ENCODE measurements around the gene PTPRB. TPM values are rescaled to one million over a fixed set of nuclear protein-coding genes. Genes with fewer than 3 reads are reported as not detected.
"Not testable (repeated sequence)": the region's sequence is repeated elsewhere in the genome, so short reads cannot be mapped to it uniquely, and the experiment has no call there.

PTPRB gene
- total RNA-seq, 2 donors from 2014 or later = not detected

DNA sequence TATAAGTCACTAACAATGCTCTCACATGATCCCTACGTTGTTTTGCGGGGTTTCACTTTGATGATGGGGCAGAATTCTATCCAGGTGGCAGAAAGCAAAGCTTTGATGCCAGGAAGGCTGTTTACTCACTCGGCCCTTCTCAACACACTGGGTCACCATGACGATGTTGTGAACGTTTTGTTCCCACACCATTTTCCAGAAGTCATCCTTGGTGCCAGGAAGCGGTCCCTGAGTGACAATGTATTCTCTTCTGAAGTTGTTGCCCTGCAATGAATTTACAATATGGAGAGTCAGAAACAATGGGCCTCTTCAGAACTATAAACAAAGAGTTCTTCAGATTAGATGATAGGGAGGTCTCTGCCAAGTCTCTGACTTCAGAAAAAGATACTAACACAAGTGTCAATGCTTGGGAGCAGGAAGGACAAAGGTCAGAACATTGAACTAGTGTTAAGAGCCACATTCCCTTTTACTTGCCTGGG, 101.3 kb downstream of the PTPRB start:
- no peak overlapping the region for H3K27ac Mint-ChIP-seq
- no peak overlapping the region for H3K4me3 Mint-ChIP-seq
- no peaks in the 10 kb centered on the region for H3K36me3 Mint-ChIP-seq (ENCODE audit: low read depth)
- DNase-seq (no peak), ATAC-seq (no peak)
- H3K9me3 ChIP-seq (ENCODE audit: control insufficient read depth, low read length, poor library complexity, severe bottlenecking) = no peaks in the 10 kb centered on the region
- no peaks in the 10 kb centered on the region for H3K4me1 Mint-ChIP-seq
- peaks cover 8% of the 10 kb centered on the region for H3K27me3 Mint-ChIP-seq

DNA sequence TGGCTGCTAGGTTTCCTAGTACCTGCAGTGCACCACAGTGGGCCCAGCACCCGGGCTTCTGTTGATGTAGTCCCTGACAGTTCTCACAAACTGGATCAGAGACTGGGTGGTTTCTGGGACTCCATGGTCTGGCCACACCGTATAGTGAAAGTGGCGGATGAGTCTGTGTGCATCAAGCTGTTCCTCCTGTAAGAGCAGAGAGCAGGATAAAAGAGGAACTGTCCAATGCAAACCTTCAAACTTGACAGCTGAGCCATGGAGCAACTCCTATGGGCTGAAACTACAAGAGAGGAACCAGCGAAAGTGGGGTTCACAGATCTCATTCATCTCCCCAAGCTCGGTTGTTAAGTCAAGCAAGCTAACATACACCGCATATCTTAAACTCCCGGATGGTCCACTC, 102.8 kb downstream of the PTPRB start:
- no peaks in the 10 kb centered on the region for H3K9me3 ChIP-seq (ENCODE audit: control insufficient read depth, low read length, poor library complexity, severe bottlenecking)
- H3K27ac Mint-ChIP-seq = no peak overlapping the region
- H3K4me3 Mint-ChIP-seq = no peak overlapping the region
- DNase-seq (no peak), ATAC-seq (no peak)
- no peaks in the 10 kb centered on the region for H3K36me3 Mint-ChIP-seq (ENCODE audit: low read depth)
- H3K4me1 Mint-ChIP-seq = no peaks in the 10 kb centered on the region
- H3K27me3 Mint-ChIP-seq = peaks cover under 1% of the 10 kb centered on the region

DNA sequence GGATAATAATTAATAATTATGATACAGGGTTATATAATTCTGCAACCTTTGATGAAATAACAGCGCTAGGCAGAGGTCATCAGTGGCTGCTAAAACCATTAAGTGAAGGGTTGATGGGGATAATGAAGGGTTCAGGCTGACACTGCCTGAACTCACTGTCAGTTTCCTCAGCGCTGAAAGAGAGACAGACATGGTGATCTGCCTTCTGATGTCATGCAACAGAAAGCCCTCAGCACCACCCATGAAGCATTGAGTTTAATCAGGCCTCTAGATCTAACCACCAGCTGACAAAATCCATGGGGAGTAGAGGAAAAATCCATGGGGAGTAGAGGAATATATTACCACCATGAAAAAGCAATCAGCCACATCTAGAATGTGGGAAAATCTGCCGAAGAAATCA, 107.6 kb downstream of the PTPRB start:
- no peak overlapping the region for H3K27ac Mint-ChIP-seq
- DNase-seq (no peak), ATAC-seq (no peak)
- H3K27me3 Mint-ChIP-seq = peaks cover 5% of the 10 kb centered on the region
- no peaks in the 10 kb centered on the region for H3K36me3 Mint-ChIP-seq (ENCODE audit: low read depth)
- H3K4me3 Mint-ChIP-seq = no peak overlapping the region
- no peaks in the 10 kb centered on the region for H3K9me3 ChIP-seq (ENCODE audit: control insufficient read depth, low read length, poor library complexity, severe bottlenecking)
- no peaks in the 10 kb centered on the region for H3K4me1 Mint-ChIP-seq

DNA sequence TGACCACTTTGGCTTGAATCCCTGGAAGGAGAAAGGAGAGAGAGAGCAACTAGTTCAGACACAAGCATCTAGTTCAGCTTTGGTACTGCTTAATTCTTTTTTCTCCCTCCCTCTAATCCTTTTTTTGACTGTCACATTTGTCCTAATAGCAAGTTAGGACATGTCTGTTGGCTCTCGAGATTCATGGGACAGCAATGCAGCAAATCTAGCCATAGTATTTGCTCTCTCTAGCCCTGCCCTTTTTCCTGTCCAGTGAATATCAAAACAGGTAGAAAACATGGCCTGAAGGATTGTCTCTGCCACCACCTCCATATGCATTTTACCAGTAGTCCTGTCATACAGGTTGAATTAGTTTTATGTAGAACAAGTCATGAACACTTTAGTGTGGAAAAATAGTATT, 116.4 kb downstream of the PTPRB start:
- no peaks in the 10 kb centered on the region for H3K36me3 Mint-ChIP-seq (ENCODE audit: low read depth)
- H3K4me3 Mint-ChIP-seq = no peak overlapping the region
- ATAC-seq (no peak), DNase-seq (no peak)
- H3K27me3 Mint-ChIP-seq = peaks cover 15% of the 10 kb centered on the region
- no peaks in the 10 kb centered on the region for H3K4me1 Mint-ChIP-seq
- H3K9me3 ChIP-seq (ENCODE audit: control insufficient read depth, low read length, poor library complexity, severe bottlenecking) = no peaks in the 10 kb centered on the region
- no peak overlapping the region for H3K27ac Mint-ChIP-seq

DNA sequence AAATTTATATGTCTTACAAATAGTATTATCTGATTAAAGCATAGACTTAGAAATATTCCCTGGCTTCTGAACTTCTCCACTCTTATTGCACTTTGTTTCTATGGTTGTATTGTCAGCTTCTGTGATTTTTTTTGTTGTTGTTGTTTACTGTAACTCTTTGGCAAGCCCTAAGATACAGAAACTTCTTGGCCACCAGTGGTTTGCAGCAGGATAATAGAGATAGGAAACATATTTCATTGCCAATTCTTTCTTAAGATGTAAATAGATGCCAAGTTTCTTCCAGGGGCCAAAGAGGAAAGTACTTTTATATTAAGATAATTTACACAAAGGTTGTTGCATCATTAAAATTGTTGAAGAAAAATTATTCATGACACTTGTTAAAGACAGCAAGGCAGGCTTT, 123.8 kb downstream of the PTPRB start:
- H3K9me3 ChIP-seq (ENCODE audit: control insufficient read depth, low read length, poor library complexity, severe bottlenecking) = no peaks in the 10 kb centered on the region
- DNase-seq (no peak), ATAC-seq (no peak)
- Mint-ChIP-seq H3K36me3 (ENCODE audit: low read depth) (no peaks in the 10 kb centered on the region), H3K27ac (no peak overlapping the region), H3K4me3 (no peak overlapping the region), H3K27me3 (peaks cover 9% of the 10 kb centered on the region), H3K4me1 (no peaks in the 10 kb centered on the region)

DNA sequence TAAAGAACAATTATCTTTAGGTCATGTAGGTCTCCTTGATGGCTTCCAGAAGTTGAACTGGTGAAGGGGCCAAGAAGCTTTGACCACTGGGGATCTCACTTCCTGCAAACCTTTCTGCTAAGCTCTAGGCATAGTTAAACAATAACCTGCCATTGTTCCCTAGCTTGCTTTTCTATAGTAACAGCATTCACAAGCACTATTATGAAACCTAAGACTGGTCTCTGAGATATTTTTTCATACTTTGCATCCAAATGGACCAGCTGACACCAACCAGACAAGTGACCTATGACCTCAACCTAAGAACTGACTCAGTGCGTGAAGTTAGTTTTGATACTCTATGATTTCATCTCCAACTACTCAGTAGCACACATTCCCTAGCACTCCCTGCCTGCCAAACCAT, 129.1 kb downstream of the PTPRB start:
- no peak overlapping the region for H3K27ac Mint-ChIP-seq
- no peak for ATAC-seq
- DNase-seq = no peak
- peaks cover 14% of the 10 kb centered on the region for H3K27me3 Mint-ChIP-seq
- H3K4me1 Mint-ChIP-seq = no peaks in the 10 kb centered on the region
- H3K36me3 Mint-ChIP-seq (ENCODE audit: low read depth) = peaks cover 2% of the 10 kb centered on the region
- H3K9me3 ChIP-seq (ENCODE audit: control insufficient read depth, low read length, poor library complexity, severe bottlenecking) = no peaks in the 10 kb centered on the region
- no peak overlapping the region for H3K4me3 Mint-ChIP-seq

DNA sequence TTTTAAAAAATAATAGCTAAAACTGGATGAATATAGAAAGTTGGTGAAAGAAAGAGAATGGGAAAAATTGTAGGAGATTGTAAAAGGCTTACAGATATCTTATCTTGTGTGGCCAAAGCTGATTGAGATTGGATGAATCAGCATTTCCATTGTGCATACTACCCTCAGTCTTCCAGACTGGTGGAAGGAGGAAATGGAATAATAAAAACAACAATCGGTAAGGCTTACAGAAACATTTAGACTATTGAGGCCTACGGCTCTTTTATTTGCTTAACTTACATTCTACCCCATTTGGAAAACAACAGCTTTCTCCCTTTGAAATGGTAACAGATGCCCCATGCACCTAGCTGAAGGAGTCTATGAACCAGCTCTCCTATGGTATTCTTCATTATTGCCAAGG, 129.8 kb downstream of the PTPRB start:
- Mint-ChIP-seq H3K27me3 (peaks cover 8% of the 10 kb centered on the region), H3K36me3 (ENCODE audit: low read depth) (peaks cover 2% of the 10 kb centered on the region), H3K4me3 (no peak overlapping the region), H3K27ac (no peak overlapping the region), H3K4me1 (no peaks in the 10 kb centered on the region)
- DNase-seq = no peak
- ATAC-seq = no peak
- no peaks in the 10 kb centered on the region for H3K9me3 ChIP-seq (ENCODE audit: control insufficient read depth, low read length, poor library complexity, severe bottlenecking)

DNA sequence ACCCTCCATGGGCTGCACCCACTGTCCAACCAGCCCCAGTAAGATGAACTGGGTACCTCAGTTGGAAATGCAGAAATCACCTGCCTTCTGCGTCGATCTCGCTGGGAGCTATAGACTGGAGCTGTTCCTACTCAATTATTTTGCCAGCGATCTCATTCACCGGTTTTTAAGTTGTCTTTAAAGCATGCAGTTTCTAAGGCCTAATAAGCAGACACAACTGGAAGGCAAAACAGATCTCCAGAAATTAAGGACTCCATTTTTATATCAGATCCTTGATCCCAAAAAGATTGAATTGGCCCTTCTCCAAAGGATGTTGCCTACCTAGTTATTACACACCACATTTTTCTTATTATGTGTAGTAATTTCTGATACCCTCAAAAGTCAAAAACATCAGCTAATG, 139.7 kb downstream of the PTPRB start:
- Mint-ChIP-seq H3K27ac (no peak overlapping the region), H3K27me3 (no peaks in the 10 kb centered on the region), H3K4me1 (no peaks in the 10 kb centered on the region), H3K36me3 (ENCODE audit: low read depth) (peaks cover 2% of the 10 kb centered on the region), H3K4me3 (no peak overlapping the region)
- no peaks in the 10 kb centered on the region for H3K9me3 ChIP-seq (ENCODE audit: control insufficient read depth, low read length, poor library complexity, severe bottlenecking)
- ATAC-seq = no peak
- DNase-seq = no peak

DNA sequence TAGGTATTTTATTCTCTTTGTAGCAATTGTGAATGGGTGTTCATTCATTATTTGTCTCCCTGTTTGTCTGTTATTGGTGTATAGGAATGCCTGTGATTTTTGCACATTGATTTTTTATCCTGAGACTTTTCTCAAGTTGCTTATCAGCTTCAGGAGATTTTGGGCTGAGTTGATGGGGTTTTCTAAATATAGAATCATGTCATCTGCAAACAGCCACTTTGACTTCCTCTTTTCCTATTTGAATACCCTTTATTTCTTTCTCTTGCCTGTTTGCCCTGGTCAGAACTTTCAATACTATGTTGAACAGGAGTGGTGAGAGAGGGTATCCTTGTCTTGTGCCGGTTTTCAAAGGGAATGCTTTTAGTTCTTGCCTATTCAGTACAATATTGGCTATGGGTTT, 144.3 kb downstream of the PTPRB start:
- H3K36me3 Mint-ChIP-seq (ENCODE audit: low read depth); ATAC-seq; H3K27me3 Mint-ChIP-seq; H3K4me1 Mint-ChIP-seq; H3K9me3 ChIP-seq (ENCODE audit: control insufficient read depth, low read length, poor library complexity, severe bottlenecking); DNase-seq; H3K27ac Mint-ChIP-seq; H3K4me3 Mint-ChIP-seq: not testable (repeated sequence)

DNA sequence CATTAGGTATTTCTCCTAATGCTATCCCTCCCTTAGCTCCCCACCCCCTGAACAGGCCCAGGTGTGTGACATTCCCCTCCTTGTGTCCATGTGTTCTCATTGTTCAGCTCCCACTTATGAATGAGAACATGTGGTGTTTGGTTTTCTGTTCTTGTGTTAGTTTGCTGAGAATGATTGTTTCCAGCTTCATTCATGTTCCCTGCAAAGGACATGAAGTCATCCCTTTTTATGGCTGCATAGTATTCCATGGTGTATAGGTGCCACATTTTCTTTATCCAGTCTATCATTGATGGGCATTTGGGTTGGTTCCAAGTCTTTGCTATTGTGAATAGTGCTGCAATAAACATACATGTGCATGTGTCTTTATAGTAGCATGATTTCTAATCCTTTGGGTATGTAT, 146.3 kb downstream of the PTPRB start:
- not testable (repeated sequence) for ATAC-seq; H3K4me3 Mint-ChIP-seq; H3K4me1 Mint-ChIP-seq; H3K9me3 ChIP-seq (ENCODE audit: control insufficient read depth, low read length, poor library complexity, severe bottlenecking); H3K27ac Mint-ChIP-seq; H3K36me3 Mint-ChIP-seq (ENCODE audit: low read depth); DNase-seq
- H3K27me3 Mint-ChIP-seq = peaks cover 25% of the 10 kb centered on the region

DNA sequence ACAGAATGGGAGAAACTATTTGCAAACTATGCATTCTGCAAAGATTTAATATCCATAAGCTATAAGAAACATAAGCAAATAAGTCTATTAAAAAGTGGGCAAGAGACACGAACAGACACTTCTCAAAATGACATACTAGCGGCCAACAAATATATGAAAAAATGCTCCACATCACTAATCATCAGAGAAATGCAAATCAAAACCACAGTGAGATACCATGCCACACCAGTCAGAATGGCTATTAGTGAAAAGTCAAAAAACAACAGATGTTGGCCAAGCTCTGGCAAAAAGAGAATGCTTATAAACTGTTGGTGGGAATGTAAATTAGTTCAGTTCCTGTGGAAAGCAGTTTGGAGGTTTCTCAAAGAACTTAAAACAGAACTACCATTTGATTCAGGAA, 149.8 kb downstream of the PTPRB start:
- no peaks in the 10 kb centered on the region for H3K36me3 Mint-ChIP-seq (ENCODE audit: low read depth)
- H3K4me3 Mint-ChIP-seq = no peak overlapping the region
- no peak for ATAC-seq

DNA sequence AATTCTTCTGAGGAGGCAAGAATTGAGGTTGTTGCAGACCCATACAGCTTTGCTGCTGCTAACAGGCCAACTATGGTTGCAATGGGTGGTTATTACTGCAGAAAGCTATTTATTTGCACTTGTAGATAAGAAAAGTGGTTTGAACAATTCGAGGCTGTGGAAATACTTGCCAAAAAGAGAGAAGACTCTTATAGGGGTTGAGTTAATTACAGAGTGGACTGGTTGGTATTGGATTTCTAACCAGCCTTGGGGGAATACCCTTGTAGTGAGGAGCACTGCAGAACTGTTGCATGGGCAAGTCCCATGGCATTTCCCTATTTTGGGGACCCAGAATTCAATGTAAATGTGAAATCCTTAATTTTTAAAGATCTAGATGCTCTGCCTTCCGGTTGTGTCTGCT, 150.6 kb downstream of the PTPRB start:
- Mint-ChIP-seq H3K36me3 (ENCODE audit: low read depth) (no peaks in the 10 kb centered on the region), H3K27me3 (peaks cover 33% of the 10 kb centered on the region), H3K4me1 (no peaks in the 10 kb centered on the region), H3K27ac (no peak overlapping the region), H3K4me3 (no peak overlapping the region)
- H3K9me3 ChIP-seq (ENCODE audit: control insufficient read depth, low read length, poor library complexity, severe bottlenecking) = no peaks in the 10 kb centered on the region
- no peak for DNase-seq
- ATAC-seq = no peak

More for the DNA sequence above, 149.8 kb downstream of the PTPRB start:
- no peak for DNase-seq
- Mint-ChIP-seq H3K4me1 (no peaks in the 10 kb centered on the region), H3K27ac (no peak overlapping the region), H3K27me3 (peaks cover 38% of the 10 kb centered on the region)
- H3K9me3 ChIP-seq (ENCODE audit: control insufficient read depth, low read length, poor library complexity, severe bottlenecking) = no peaks in the 10 kb centered on the region

DNA sequence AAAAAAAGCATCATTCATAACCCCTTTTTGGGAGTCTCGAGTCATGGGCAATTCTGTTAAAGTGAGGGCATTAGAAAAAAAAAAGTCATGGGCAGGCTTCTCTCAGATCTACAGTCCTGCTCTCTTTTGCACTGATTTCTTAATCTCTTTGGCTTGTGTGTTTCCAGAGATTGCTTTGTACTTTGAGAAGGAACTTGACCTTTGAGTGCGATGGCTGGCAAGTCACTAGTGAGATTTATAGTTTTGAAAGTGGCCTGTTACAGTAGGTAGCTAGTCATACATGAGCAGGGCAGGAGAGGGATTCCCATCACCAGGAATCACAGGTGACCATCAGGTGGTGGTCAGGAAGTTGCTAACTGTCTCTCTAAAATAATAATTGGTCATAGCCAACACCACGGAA, 151.5 kb downstream of the PTPRB start:
- ATAC-seq (no peak), DNase-seq (no peak)
- Mint-ChIP-seq H3K4me1 (no peaks in the 10 kb centered on the region), H3K36me3 (ENCODE audit: low read depth) (no peaks in the 10 kb centered on the region), H3K27me3 (peaks cover 39% of the 10 kb centered on the region), H3K27ac (no peak overlapping the region), H3K4me3 (no peak overlapping the region)
- no peaks in the 10 kb centered on the region for H3K9me3 ChIP-seq (ENCODE audit: control insufficient read depth, low read length, poor library complexity, severe bottlenecking)

DNA sequence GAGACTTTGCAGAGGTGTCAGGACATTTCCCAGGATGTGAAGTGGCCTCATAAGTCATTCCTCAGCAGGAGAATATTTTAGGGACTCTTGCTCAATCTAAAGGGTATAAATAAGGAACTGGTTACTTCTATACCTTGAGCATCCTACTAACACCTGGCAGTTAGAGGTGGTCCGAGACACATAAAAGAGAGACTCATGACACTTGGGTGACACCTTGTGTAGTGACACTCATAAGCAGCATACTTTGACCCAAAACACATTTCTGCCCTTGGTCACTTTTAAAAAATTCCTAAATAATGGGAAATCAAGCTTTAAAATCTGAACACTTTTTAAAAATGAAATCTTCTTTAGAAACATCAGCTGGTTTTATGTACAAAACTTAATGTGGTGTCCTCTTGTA, 152.8 kb downstream of the PTPRB start:
- DNase-seq (no peak), ATAC-seq (no peak)
- H3K36me3 Mint-ChIP-seq (ENCODE audit: low read depth) = no peaks in the 10 kb centered on the region
- no peak overlapping the region for H3K27ac Mint-ChIP-seq
- no peaks in the 10 kb centered on the region for H3K9me3 ChIP-seq (ENCODE audit: control insufficient read depth, low read length, poor library complexity, severe bottlenecking)
- no peak overlapping the region for H3K4me3 Mint-ChIP-seq
- no peaks in the 10 kb centered on the region for H3K4me1 Mint-ChIP-seq
- H3K27me3 Mint-ChIP-seq = peaks cover 45% of the 10 kb centered on the region

DNA sequence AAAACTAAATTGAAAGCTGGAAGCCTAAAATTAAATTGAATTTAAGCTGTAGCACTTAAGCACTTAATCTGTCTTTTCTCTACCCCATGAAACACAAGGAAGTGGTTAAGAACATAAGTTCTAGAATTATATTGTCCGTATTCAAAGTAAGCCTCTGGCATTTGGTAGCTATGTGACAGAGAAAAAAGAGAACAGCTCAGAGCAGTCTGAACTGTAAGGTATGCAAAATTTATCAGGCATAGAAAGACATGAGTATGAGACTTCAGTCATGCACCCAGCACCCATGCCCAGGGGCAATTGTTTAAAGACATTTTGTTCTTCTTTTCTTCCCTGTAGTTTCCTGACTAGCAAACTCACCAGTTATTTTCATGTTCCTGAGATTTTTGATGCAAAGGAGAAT, 154.5 kb downstream of the PTPRB start:
- Mint-ChIP-seq H3K36me3 (ENCODE audit: low read depth) (no peaks in the 10 kb centered on the region), H3K4me3 (no peak overlapping the region), H3K4me1 (no peaks in the 10 kb centered on the region), H3K27ac (no peak overlapping the region), H3K27me3 (peaks cover 53% of the 10 kb centered on the region)
- no peak for ATAC-seq
- DNase-seq = no peak
- no peaks in the 10 kb centered on the region for H3K9me3 ChIP-seq (ENCODE audit: control insufficient read depth, low read length, poor library complexity, severe bottlenecking)
